Peyer's patch (tissue), 4 donors: Measurements from ENCODE around the gene GNG2.

Source experiments
- CTCF ChIP-seq, 6 experiments: fragments of 450-650 bp in 4 of 6; fragments of 200-600 bp in 2 of 6; sonication (generic) in 1 of 6; IDR thresholded peaks; one replicate each; pipeline ENCODE4 v1.5.1; 2017 to 2019; ENCODE audit warnings: antibody characterized with exemption in 6 of 6, mild to moderate bottlenecking in 3 of 6, moderate library complexity in 1 of 6
- POLR2A ChIP-seq, 2 donors: fragments of 450-650 bp; IDR thresholded peaks; one replicate each; pipeline ENCODE4 v1.5.1; 2017; ENCODE audit warnings: antibody characterized with exemption in 2 of 2, mild to moderate bottlenecking in 2 of 2, moderate library complexity in 2 of 2

- TF ChIP-seq CTCF (IDR thresholded peaks at IDR 0.05) (no peak), POLR2A (IDR thresholded peaks at IDR 0.05) (no peak)
Measured at GRCh38 chr14:51951656-51952055, 91.2 kb downstream of the GNG2 start.
